Spleen (tissue), 7 donors: ENCODE results near the gene GRPR.

Experiments used
- CTCF ChIP-seq, 11 experiments: fragments of 200-600 bp in 7 of 11; fragments of 450-650 bp in 4 of 11; sonication (generic) in 4 of 11; IDR thresholded peaks in 8 of 11; conservative IDR thresholded peaks in 3 of 11; 1 replicate in 7 of 11; 2 replicates in 4 of 11; pipeline versions ENCODE4 v1.4.0 to v1.8.0; 2016 to 2021; ENCODE audit warnings: antibody characterized with exemption in 11 of 11, inconsistent platforms in 4 of 11, mild to moderate bottlenecking in 1 of 11
- POLR2AphosphoS5 ChIP-seq, 3 donors: sonication (generic); formaldehyde crosslinking; IDR thresholded peaks; one replicate each; pipeline ENCODE4 v1.5.1; 2017; ENCODE audit warnings: antibody characterized with exemption in 3 of 3
- donor health status: DM: no; HTN: no; CAD: no; lungs with moderate emphysema.
- donor health status: DM: no; HTN: no; CAD: no.
- donor health status: DM: no; HTN: no; CAD: no.

- no peak for TF ChIP-seq POLR2AphosphoS5 (IDR thresholded peaks at IDR 0.05)
- TF ChIP-seq CTCF (IDR thresholded peaks at IDR 0.05 in 8 of 11, conservative IDR thresholded peaks at IDR 0.05 in 3 of 11): no peak
Observed at GRCh38 chrX:16100673-16101072, 22.7 kb upstream of the GRPR start.
